PC-9 (cell line): ENCODE data around the gene PPM1B. TPM values are rescaled to one million over a fixed set of nuclear protein-coding genes. Genes with fewer than 3 reads are reported as not detected.

Experiments used
- BruUV-seq: library from RNA; stranded (reverse); fragments of 400-500 nt; replicated peaks from 2 replicates; lab custom pipeline; 2021; lab: Mats Ljungman, UMichigan
- CTCF ChIA-PET: fragments of 300-600 bp; sonication (Branson Sonifier 250); formaldehyde crosslinking; loops from one replicate; lab custom pipeline; 2022; ENCODE audit warnings: antibody characterized with exemption; lab: Charles Lee
- POLR2A ChIA-PET: fragments of 300-600 bp; sonication (Branson Sonifier 250); formaldehyde crosslinking; loops from one replicate; lab custom pipeline; 2022; ENCODE audit warnings: antibody characterized with exemption; ENCODE audit not compliant: unreplicated experiment; lab: Charles Lee
- DNase-seq, 2 experiments: peaks; one replicate each; pipeline versions ENCODE4 v3.0.0 to v3.0.0-alpha.2; 2015 to 2022; ENCODE audit warnings: mixed read lengths in 1 of 2
- H2AFZ ChIP-seq: fragments of 200-600 bp; sonication (generic); 2 replicates; pipeline ENCODE4 v1.8.1; 2017; ENCODE audit warnings: antibody characterized with exemption
- H3F3A ChIP-seq: fragments of 200-600 bp; sonication (generic); 2 replicates; pipeline ENCODE4 v1.8.1; 2017; ENCODE audit warnings: antibody characterized with exemption, mild to moderate bottlenecking, low read depth; ENCODE audit not compliant: insufficient read depth
- H3K27ac ChIP-seq: fragments of 200-600 bp; sonication (generic); 2 replicates; pipeline ENCODE4 v1.6.1; 2016; ENCODE audit warnings: mixed run types
- H3K27me3 ChIP-seq: fragments of 200-600 bp; sonication (generic); 2 replicates; pipeline ENCODE4 v1.6.1; 2016; ENCODE audit warnings: low read depth, mixed run types; ENCODE audit not compliant: insufficient read depth
- H3K36me3 ChIP-seq: fragments of 200-600 bp; sonication (generic); 2 replicates; pipeline ENCODE4 v1.6.1; 2016; ENCODE audit warnings: low read depth, mixed run types
- H3K4me1 ChIP-seq: fragments of 200-600 bp; sonication (generic); replicated peaks from 2 replicates; pipeline ENCODE4 v1.6.1; 2016; ENCODE audit warnings: mixed run types; ENCODE audit not compliant: insufficient read depth
- H3K4me2 ChIP-seq: fragments of 200-600 bp; sonication (generic); 2 replicates; pipeline ENCODE4 v1.6.1; 2017; ENCODE audit warnings: mixed run types
- H3K4me3 ChIP-seq: fragments of 200-600 bp; sonication (generic); 2 replicates; pipeline ENCODE4 v1.6.1; 2016; ENCODE audit warnings: mixed run types
- H3K79me2 ChIP-seq: fragments of 200-600 bp; sonication (generic); 2 replicates; pipeline ENCODE4 v1.6.1; 2017; ENCODE audit warnings: low read depth, mixed run types
- H3K9me2 ChIP-seq: fragments of 200-600 bp; sonication (generic); 2 replicates; pipeline ENCODE4 v1.8.1; 2017; ENCODE audit warnings: mild to moderate bottlenecking; ENCODE audit not compliant: insufficient read depth
- H3K9me3 ChIP-seq: fragments of 200-600 bp; sonication (generic); 2 replicates; pipeline ENCODE4 v1.8.1; 2016; ENCODE audit warnings: low read depth; ENCODE audit not compliant: insufficient read depth
- H4K20me1 ChIP-seq: fragments of 200-600 bp; sonication (generic); 2 replicates; pipeline ENCODE4 v1.8.1; 2017; ENCODE audit not compliant: insufficient read depth
- EZH2 ChIP-seq: fragments of 200-600 bp; sonication (generic); IDR thresholded peaks from 2 replicates; pipeline ENCODE4 v1.8.0; 2017; ENCODE audit warnings: antibody characterized with exemption, low read depth
- intact Hi-C: fragments of 100-400 bp; cut with micrococcal nuclease; formaldehyde crosslinking; loops from one replicate; pipeline ENCODE4 v1.10.0; 2022; ENCODE audit not compliant: unreplicated experiment
- total RNA-seq: library from RNA; stranded (reverse); gene quantifications from 2 replicates; pipeline ENCODE4 v1.2.3, GENCODE V29; 2021
- TF ChIP-seq, protein P1 (sequence below): fragments of 200-600 bp; sonication (generic); conservative IDR thresholded peaks from 2 replicates; pipeline ENCODE4 v1.6.1; 2017; ENCODE audit warnings: mixed run types, antibody characterized with exemption, mild to moderate bottlenecking, moderate library complexity

Gene PPM1B
- total RNA-seq, 1 experiment from 2014 or later: 45.0 TPM

DNA sequence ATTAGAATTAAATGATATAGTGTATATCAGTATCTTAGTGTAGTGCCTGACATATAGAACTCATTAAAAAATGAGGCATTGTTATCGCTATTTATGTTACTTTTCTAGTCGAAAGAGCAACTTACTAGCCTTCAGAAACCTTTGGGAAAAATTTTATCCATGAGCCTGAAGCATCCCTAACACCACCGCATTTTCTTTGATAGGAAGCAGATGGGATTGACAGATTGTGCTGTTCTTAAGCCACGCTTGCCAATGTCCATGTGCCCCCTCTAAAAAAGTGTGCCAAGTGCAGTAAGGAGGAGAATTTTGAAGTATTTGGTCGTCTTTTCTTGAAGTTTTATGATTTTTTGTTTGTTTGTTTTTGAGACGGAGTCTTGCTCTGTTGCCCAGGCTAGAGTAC is 29.1 kb downstream of the PPM1B start:
- no peaks in the 10 kb centered on the region for H3K9me2 ChIP-seq
- peaks cover 67% of the 10 kb centered on the region for H3K79me2 ChIP-seq
- no peak overlapping the region for H3K4me3 ChIP-seq
- no peaks in the 10 kb centered on the region for H3K27me3 ChIP-seq
- no peaks in the 10 kb centered on the region for H3K9me3 ChIP-seq
- no peak for DNase-seq
- intact Hi-C loops: no loop called here
- no peaks in the 10 kb centered on the region for H3F3A ChIP-seq
- H3K27ac ChIP-seq: no peak overlapping the region
- no peak overlapping the region for H3K4me2 ChIP-seq
- ChIA-PET CTCF (no interaction called here), POLR2A (no interaction called here)
- H3K36me3 ChIP-seq: peaks cover 12% of the 10 kb centered on the region; the same call in 1 of the 2 replicates
- H4K20me1 ChIP-seq: peaks cover 5% of the 10 kb centered on the region
- BruUV-seq: no TSS peak
- no peaks in the 10 kb centered on the region for H3K4me1 ChIP-seq
- H2AFZ ChIP-seq: no peak overlapping the region
- no peak for TF ChIP-seq EZH2
- TF ChIP-seq, protein P1, sequence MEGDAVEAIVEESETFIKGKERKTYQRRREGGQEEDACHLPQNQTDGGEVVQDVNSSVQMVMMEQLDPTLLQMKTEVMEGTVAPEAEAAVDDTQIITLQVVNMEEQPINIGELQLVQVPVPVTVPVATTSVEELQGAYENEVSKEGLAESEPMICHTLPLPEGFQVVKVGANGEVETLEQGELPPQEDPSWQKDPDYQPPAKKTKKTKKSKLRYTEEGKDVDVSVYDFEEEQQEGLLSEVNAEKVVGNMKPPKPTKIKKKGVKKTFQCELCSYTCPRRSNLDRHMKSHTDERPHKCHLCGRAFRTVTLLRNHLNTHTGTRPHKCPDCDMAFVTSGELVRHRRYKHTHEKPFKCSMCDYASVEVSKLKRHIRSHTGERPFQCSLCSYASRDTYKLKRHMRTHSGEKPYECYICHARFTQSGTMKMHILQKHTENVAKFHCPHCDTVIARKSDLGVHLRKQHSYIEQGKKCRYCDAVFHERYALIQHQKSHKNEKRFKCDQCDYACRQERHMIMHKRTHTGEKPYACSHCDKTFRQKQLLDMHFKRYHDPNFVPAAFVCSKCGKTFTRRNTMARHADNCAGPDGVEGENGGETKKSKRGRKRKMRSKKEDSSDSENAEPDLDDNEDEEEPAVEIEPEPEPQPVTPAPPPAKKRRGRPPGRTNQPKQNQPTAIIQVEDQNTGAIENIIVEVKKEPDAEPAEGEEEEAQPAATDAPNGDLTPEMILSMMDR: no peak

DNA sequence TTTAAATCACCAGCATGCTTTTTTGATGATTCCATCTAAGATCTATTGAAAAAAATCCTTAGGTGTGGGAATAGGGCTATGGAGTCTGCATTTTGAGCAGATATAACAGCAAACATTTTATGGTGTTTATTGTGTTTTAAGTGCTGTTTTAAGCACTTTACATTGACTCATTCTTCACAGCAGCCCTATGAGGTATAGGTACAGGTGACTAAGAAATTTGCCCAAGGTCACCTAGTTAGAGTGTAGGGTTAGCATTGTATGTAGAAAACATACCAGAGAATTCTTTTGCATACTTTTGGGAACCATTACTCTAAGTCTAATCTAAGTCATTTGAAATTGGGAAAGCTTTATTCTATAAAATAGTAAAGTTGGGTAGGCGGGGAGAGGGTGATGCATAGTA is 31.3 kb downstream of the PPM1B start:
- H3K79me2 ChIP-seq: peaks cover 67% of the 10 kb centered on the region
- peaks cover 5% of the 10 kb centered on the region for H4K20me1 ChIP-seq
- H3K9me2 ChIP-seq: no peaks in the 10 kb centered on the region
- H3K4me3 ChIP-seq: no peak overlapping the region
- no peaks in the 10 kb centered on the region for H3K27me3 ChIP-seq
- TF ChIP-seq EZH2: no peak
- TF ChIP-seq, protein P1: no peak
- no TSS peak for BruUV-seq
- ChIA-PET POLR2A (no interaction called here), CTCF (no interaction called here)
- no peaks in the 10 kb centered on the region for H3F3A ChIP-seq
- H3K36me3 ChIP-seq: peaks cover 17% of the 10 kb centered on the region; the same call in 1 of the 2 replicates
- H3K9me3 ChIP-seq: no peaks in the 10 kb centered on the region
- no peak overlapping the region for H2AFZ ChIP-seq
- no peaks in the 10 kb centered on the region for H3K4me1 ChIP-seq
- DNase-seq: no peak
- H3K4me2 ChIP-seq: no peak overlapping the region
- no peak overlapping the region for H3K27ac ChIP-seq
- intact Hi-C loops: no loop called here

DNA sequence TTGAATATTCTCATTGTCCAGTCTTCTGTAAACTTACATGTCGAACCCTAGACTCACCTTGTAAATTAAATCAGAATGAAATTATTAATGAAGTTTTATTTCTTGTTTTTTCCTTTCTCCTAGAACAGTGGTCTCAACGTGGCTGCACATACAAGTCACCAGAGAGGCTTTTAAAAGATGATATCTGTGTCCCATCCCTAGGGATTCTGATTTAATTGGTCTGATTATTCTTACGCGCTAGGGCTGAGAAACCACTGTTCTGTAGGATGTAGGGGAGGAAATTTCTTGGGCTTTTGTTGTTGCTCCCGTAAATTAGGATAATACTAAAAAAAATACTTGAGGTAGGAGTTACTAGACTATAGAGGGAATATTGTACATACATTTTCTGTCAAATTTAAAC is 32.1 kb downstream of the PPM1B start:
- TF ChIP-seq EZH2: no peak
- TF ChIP-seq, protein P1: no peak
- Histone ChIP-seq H3K36me3 (peaks cover 17% of the 10 kb centered on the region; the same call in 1 of the 2 replicates), H3K9me3 (no peaks in the 10 kb centered on the region), H4K20me1 (peaks cover 5% of the 10 kb centered on the region), H3K27ac (no peak overlapping the region), H3K4me1 (no peaks in the 10 kb centered on the region), H3F3A (no peaks in the 10 kb centered on the region), H3K9me2 (no peaks in the 10 kb centered on the region), H3K27me3 (no peaks in the 10 kb centered on the region), H3K4me2 (no peak overlapping the region), H3K79me2 (peaks cover 67% of the 10 kb centered on the region), H3K4me3 (no peak overlapping the region), H2AFZ (no peak overlapping the region)
- BruUV-seq: no TSS peak
- DNase-seq: no peak
- ChIA-PET CTCF (no interaction called here), POLR2A (interaction anchor here (0.7 kb wide), 1 partner anchor 11 kb away, joined by 3 read pairs; no protein-coding TSS in a partner anchor)
- intact Hi-C loops: no loop called here
